Esophagus squamous epithelium (tissue), 4 donors: ENCODE measurements around the gene ARPC1A.

Source experiments
- POLR2A ChIP-seq, 4 donors: fragments of 450-650 bp; IDR thresholded peaks; one replicate each; pipeline ENCODE4 v1.6.1; 2017; ENCODE audit warnings: antibody characterized with exemption in 4 of 4, mild to moderate bottlenecking in 4 of 4, moderate library complexity in 3 of 4
- TF ChIP-seq, protein P1 (sequence below), 6 experiments: fragments of 450-650 bp in 4 of 6; fragments of 200-600 bp in 2 of 6; sonication (generic) in 2 of 6; IDR thresholded peaks; one replicate each; pipeline ENCODE4 v1.5.1; 2016 to 2019; ENCODE audit warnings: antibody characterized with exemption in 6 of 6, mild to moderate bottlenecking in 4 of 6, moderate library complexity in 4 of 6

GRCh38 chr7:99301496-99301895 lies 24.2 kb upstream of the ARPC1A start:
- TF ChIP-seq, protein P1, sequence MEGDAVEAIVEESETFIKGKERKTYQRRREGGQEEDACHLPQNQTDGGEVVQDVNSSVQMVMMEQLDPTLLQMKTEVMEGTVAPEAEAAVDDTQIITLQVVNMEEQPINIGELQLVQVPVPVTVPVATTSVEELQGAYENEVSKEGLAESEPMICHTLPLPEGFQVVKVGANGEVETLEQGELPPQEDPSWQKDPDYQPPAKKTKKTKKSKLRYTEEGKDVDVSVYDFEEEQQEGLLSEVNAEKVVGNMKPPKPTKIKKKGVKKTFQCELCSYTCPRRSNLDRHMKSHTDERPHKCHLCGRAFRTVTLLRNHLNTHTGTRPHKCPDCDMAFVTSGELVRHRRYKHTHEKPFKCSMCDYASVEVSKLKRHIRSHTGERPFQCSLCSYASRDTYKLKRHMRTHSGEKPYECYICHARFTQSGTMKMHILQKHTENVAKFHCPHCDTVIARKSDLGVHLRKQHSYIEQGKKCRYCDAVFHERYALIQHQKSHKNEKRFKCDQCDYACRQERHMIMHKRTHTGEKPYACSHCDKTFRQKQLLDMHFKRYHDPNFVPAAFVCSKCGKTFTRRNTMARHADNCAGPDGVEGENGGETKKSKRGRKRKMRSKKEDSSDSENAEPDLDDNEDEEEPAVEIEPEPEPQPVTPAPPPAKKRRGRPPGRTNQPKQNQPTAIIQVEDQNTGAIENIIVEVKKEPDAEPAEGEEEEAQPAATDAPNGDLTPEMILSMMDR (IDR thresholded peaks at IDR 0.05): no peak
- TF ChIP-seq POLR2A (IDR thresholded peaks at IDR 0.05): no peak
